Endothelial cell of umbilical vein (primary cell): ENCODE data around the gene PRXL2A. TPM values are rescaled to one million over a fixed set of nuclear protein-coding genes. Genes with fewer than 3 reads are reported as not detected.
A peak's percentile ranks its signal among the peaks of the same experiment; 100 is the strongest.

Source experiments
- BruUV-seq: library from RNA; stranded (reverse); fragments of 400-500 nt; replicated peaks from 2 replicates; lab custom pipeline; 2021; lab: Mats Ljungman, UMichigan
- CTCF ChIA-PET: fragments of 300-600, 350-600 bp; sonication (Branson Sonifier 250); formaldehyde crosslinking; loops from one replicate; lab custom pipeline; 2021; ENCODE audit warnings: antibody characterized with exemption, inconsistent platforms; lab: Charles Lee
- POLR2A ChIA-PET: fragments of 300-600, 350-600 bp; sonication (Branson Sonifier 250); formaldehyde crosslinking; loops from one replicate; lab custom pipeline; 2021; ENCODE audit warnings: antibody characterized with exemption, inconsistent platforms; lab: Charles Lee
- DNase-seq: peaks from one replicate; pipeline ENCODE4 v3.0.0-alpha.2; 2011; ENCODE audit warnings: low read depth, low spot score
- FAIRE-seq: peaks from 2 replicates; lab custom pipeline; 2011; peaks lifted over from hg19 to GRCh38; lab: Jason Lieb, UNC
- H2AFZ ChIP-seq: 2 replicates; pipeline ENCODE4 v1.6.0; 2012; ENCODE audit warnings: low read depth, low read length, control low read depth, inconsistent platforms
- H3K27ac ChIP-seq: 2 replicates; pipeline ENCODE4 v1.5.1; 2011; ENCODE audit warnings: low read depth, mild to moderate bottlenecking, control low read depth, low read length, moderate library complexity; ENCODE audit not compliant: insufficient read depth
- H3K27me3 ChIP-seq, 2 experiments: 2 replicates each; pipeline versions ENCODE4 v1.6.0 to v1.6.1; 2011; ENCODE audit warnings: low read length in 2 of 2, mixed read lengths in 1 of 2; ENCODE audit not compliant: control insufficient read depth in 2 of 2, insufficient read depth in 2 of 2
- H3K36me3 ChIP-seq, 2 experiments: 2 replicates in 1 of 2; 3 replicates in 1 of 2; pipeline ENCODE4 v1.5.1; 2011; ENCODE audit warnings: low read length in 2 of 2, mild to moderate bottlenecking in 1 of 2, moderate library complexity in 1 of 2; ENCODE audit not compliant: control insufficient read depth in 2 of 2, insufficient read depth in 2 of 2; ENCODE audit errors: extremely low read depth in 1 of 2
- H3K4me1 ChIP-seq: 3 replicates; pipeline ENCODE4 v1.5.1; 2011; ENCODE audit warnings: mild to moderate bottlenecking, low read length; ENCODE audit not compliant: control insufficient read depth, insufficient read depth; ENCODE audit errors: extremely low read depth
- H3K4me2 ChIP-seq: 2 replicates; pipeline ENCODE4 v1.6.1; 2011; ENCODE audit warnings: low read length, control low read depth, mixed read lengths; ENCODE audit not compliant: insufficient read depth
- H3K4me3 ChIP-seq, 3 experiments: fragments of 200-600 bp in 1 of 3; sonication (generic), shearing (Covaris generic) in 1 of 3; replicated peaks in 1 of 3; 2 replicates each; pipeline ENCODE4 v1.5.1; 2011 to 2016; ENCODE audit warnings: control low read depth in 3 of 3, low read length in 3 of 3, mild to moderate bottlenecking in 2 of 3, inconsistent platforms in 1 of 3, low read depth in 1 of 3, moderate library complexity in 1 of 3; ENCODE audit not compliant: insufficient read depth in 1 of 3
- H3K79me2 ChIP-seq: 2 replicates; pipeline ENCODE4 v1.6.0; 2012; ENCODE audit warnings: low read length, inconsistent platforms; ENCODE audit not compliant: control insufficient read depth, insufficient read depth
- H3K9ac ChIP-seq: replicated peaks from 2 replicates; pipeline ENCODE3; 2011; ENCODE audit warnings: low read length, control low read depth; ENCODE audit not compliant: insufficient read depth; ENCODE audit errors: extremely low read depth
- H3K9me1 ChIP-seq: replicated peaks from 3 replicates; pipeline ENCODE4 v1.6.0; 2011; ENCODE audit warnings: mild to moderate bottlenecking, low read length; ENCODE audit not compliant: control insufficient read depth, insufficient read depth; ENCODE audit errors: extremely low read depth
- H3K9me3 ChIP-seq: replicated peaks from 2 replicates; pipeline ENCODE4 v1.5.1; 2012; ENCODE audit warnings: low read length, inconsistent platforms; ENCODE audit not compliant: control insufficient read depth, insufficient read depth
- H4K20me1 ChIP-seq: replicated peaks from 2 replicates; pipeline ENCODE3; 2011; ENCODE audit warnings: mild to moderate bottlenecking, low read length; ENCODE audit not compliant: control insufficient read depth, insufficient read depth; ENCODE audit errors: extremely low read depth
- CTCF ChIP-seq, 2 donors: IDR thresholded peaks; 1 replicate in 1 of 2; 2 replicates in 1 of 2; pipeline ENCODE4 v1.5.1; 2011; ENCODE audit warnings: low read length in 2 of 2, mild to moderate bottlenecking in 2 of 2, moderate library complexity in 2 of 2, control low read depth in 1 of 2, inconsistent platforms in 1 of 2, low read depth in 1 of 2; ENCODE audit not compliant: insufficient read depth in 1 of 2; ENCODE audit errors: extremely low read depth in 1 of 2
- EZH2 ChIP-seq: IDR thresholded peaks from 2 replicates; pipeline ENCODE4 v1.6.1; 2012; ENCODE audit warnings: borderline replicate concordance, low read depth, mild to moderate bottlenecking, moderate library complexity, low read length, inconsistent platforms; ENCODE audit not compliant: severe bottlenecking
- FOS ChIP-seq: IDR thresholded peaks from 2 replicates; pipeline ENCODE4 v1.6.1; 2011; ENCODE audit warnings: mild to moderate bottlenecking, low read length, moderate library complexity, borderline replicate concordance; ENCODE audit not compliant: insufficient read depth
- GATA2 ChIP-seq: IDR thresholded peaks from 2 replicates; pipeline ENCODE4 v1.7.0; 2011; ENCODE audit warnings: low read depth, mild to moderate bottlenecking, moderate library complexity, mixed read lengths, low read length; ENCODE audit not compliant: insufficient read length, insufficient read depth
- JUN ChIP-seq: IDR thresholded peaks from 2 replicates; pipeline ENCODE4 v1.6.1; 2011; ENCODE audit warnings: borderline replicate concordance, low read depth; ENCODE audit not compliant: insufficient read length, insufficient read depth
- MAX ChIP-seq: IDR thresholded peaks from 2 replicates; pipeline ENCODE4 v1.6.1; 2011; ENCODE audit not compliant: insufficient read depth, insufficient read length
- MYC ChIP-seq: IDR thresholded peaks from one replicate; pipeline ENCODE4 v1.6.1; 2011; ENCODE audit warnings: mild to moderate bottlenecking, low read depth, low read length
- POLR2A ChIP-seq: IDR thresholded peaks from 2 replicates; pipeline ENCODE4 v1.6.1; 2012; ENCODE audit warnings: low read depth, mild to moderate bottlenecking, control low read depth, low read length
- POLR2AphosphoS5 ChIP-seq: IDR thresholded peaks from 2 replicates; pipeline ENCODE4 v1.6.1; 2012; ENCODE audit warnings: low read depth, mild to moderate bottlenecking, control low read depth, low read length, moderate library complexity; ENCODE audit not compliant: insufficient read depth
- dilution Hi-C: fragments of 300-500 bp; cut with MboI; formaldehyde crosslinking; loops from one replicate; pipeline ENCODE4 v1.15.0; 2019; ENCODE audit warnings: low sequenced_read_pairs; ENCODE audit not compliant: extremely low pct_ligation_motif_present
- intact Hi-C: fragments of 100-400 bp; cut with micrococcal nuclease; formaldehyde crosslinking; loops from one replicate; pipeline ENCODE4 v1.10.0; 2022
- polyA plus RNA-seq, 4 experiments: library from polyadenylated mRNA; depleted of rRNA in 3 of 4; stranded (reverse) in 3 of 4; unstranded in 1 of 4; fragments of >200 nt; gene quantifications; 2 replicates each; pipeline versions ENCODE4 v1.2.1 to v1.2.3, GENCODE V29; 2011 to 2012; ENCODE audit warnings: missing spikeins in 1 of 4
- total RNA-seq: library from RNA; stranded (reverse); gene quantifications from 2 replicates; pipeline ENCODE4 v1.2.3, GENCODE V29; 2021

Gene PRXL2A
- total and polyA plus RNA-seq, 2 donors (not counting 3 experiments of a cell fraction or from before 2014, with no cell fraction given): 113 to 321 TPM

GRCh38 chr10:80458263-80458625 lies 49.9 kb downstream of the PRXL2A start:
- Histone ChIP-seq H3K27me3 (no peaks in the 10 kb centered on the region), H3K9me3 (no peaks in the 10 kb centered on the region), H3K4me2 (peak overlapping the region; percentile 53), H3K4me1 (peaks cover 76% of the 10 kb centered on the region), H3K9me1 (no peaks in the 10 kb centered on the region), H3K36me3 (peaks cover 4 to 6% of the 10 kb centered on the region in 2 experiments), H4K20me1 (peaks cover 8% of the 10 kb centered on the region), H3K79me2 (peaks cover 92% of the 10 kb centered on the region), H3K4me3 (no peak overlapping the region), H2AFZ (no peak overlapping the region), H3K9ac (no peak overlapping the region), H3K27ac (no peak overlapping the region)
- TF ChIP-seq POLR2AphosphoS5 (no peak), FOS (no peak), EZH2 (no peak), MYC (no peak), POLR2A (no peak), MAX (no peak), GATA2 (no peak), CTCF (IDR thresholded peaks at IDR 0.05; ENCODE audit: extremely low read depth in 1 of 2, insufficient read depth in 1 of 2, low read depth in 1 of 2, low read length in 2 of 2) (no peak), JUN (no peak)
- ChIA-PET POLR2A (no interaction called here), CTCF (interaction anchor here (3.0 to 37.4 kb wide), 3 partner anchors 14 to 48 kb away, joined by 13 to 1118 read pairs (median 17); no protein-coding TSS in a partner anchor)
- intact Hi-C loops (no loop called here), dilution Hi-C loops (no loop called here)
- DNase-seq: no peak
- no TSS peak for BruUV-seq
- FAIRE-seq: no peak
